ENCODE measurements around the gene RALA. TPM values are rescaled to one million over a fixed set of nuclear protein-coding genes. Genes with fewer than 3 reads are reported as not detected.

RALA gene
- total RNA-seq, 4 donors from 2014 or later, result 5.4 to 29.8 (median 17.9) TPM

- no peak overlapping the region for H3K27ac ChIP-seq
- intact Hi-C loops (cut with DNase I; ENCODE audit: low total_unique reads) (no loop called here), in situ Hi-C loops (cut with MboI; ENCODE audit: low pct_ligation_motif_present in 1 of 4, low pct_unique_long_range_greater_than_20kb in 1 of 4, low sequenced_read_pairs in 3 of 4) (no loop called here)
- TF ChIP-seq POLR2A (IDR thresholded peaks at IDR 0.05) (no peak), EP300 (IDR thresholded peaks at IDR 0.05; ENCODE audit: low read depth) (no peak), POLR2AphosphoS5 (IDR thresholded peaks at IDR 0.05) (no peak)
- TF ChIP-seq, protein P1, sequence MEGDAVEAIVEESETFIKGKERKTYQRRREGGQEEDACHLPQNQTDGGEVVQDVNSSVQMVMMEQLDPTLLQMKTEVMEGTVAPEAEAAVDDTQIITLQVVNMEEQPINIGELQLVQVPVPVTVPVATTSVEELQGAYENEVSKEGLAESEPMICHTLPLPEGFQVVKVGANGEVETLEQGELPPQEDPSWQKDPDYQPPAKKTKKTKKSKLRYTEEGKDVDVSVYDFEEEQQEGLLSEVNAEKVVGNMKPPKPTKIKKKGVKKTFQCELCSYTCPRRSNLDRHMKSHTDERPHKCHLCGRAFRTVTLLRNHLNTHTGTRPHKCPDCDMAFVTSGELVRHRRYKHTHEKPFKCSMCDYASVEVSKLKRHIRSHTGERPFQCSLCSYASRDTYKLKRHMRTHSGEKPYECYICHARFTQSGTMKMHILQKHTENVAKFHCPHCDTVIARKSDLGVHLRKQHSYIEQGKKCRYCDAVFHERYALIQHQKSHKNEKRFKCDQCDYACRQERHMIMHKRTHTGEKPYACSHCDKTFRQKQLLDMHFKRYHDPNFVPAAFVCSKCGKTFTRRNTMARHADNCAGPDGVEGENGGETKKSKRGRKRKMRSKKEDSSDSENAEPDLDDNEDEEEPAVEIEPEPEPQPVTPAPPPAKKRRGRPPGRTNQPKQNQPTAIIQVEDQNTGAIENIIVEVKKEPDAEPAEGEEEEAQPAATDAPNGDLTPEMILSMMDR (IDR thresholded peaks at IDR 0.05), result no peak
- no peak for DNase-seq
- H3K27me3 ChIP-seq, result no peaks in the 10 kb centered on the region
- WGBS, 2 donors (ENCODE audit: low coverage in 1 of 2), result 64 to 73% methylated on average over 3 of the region's 3 CpGs
- peaks cover 0 to 21% (median 3%) of the 10 kb centered on the region in 4 donors for H3K36me3 ChIP-seq
- H3K9me3 ChIP-seq, result no peaks in the 10 kb centered on the region
- H3K4me1 ChIP-seq, result no peaks in the 10 kb centered on the region
- H3K4me3 ChIP-seq, result no peak overlapping the region
Observed at GRCh38 chr7:39696631-39697030, 73.3 kb downstream of the RALA start.

DNA sequence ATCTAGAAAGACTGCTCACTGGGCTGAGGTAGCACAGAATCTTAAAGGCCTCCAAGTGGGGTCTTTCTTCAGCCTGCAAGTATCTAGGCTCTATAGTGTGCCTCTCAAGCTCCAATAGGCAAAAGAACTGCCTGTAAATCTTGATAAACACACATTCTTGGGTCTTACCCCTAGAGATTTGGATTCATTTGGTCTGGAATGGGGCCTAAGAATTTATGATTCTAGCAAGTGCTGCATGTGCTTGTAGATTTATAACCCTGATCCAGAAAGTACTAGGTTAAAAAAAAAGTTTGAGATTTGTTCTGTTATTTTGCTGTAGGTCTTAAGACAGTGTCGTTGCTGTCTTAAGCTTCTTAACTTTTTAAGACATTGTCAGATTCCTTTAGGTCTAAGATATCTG is 74.1 kb downstream of the RALA start:
- no peak for DNase-seq
- Histone ChIP-seq H3K4me1 (no peaks in the 10 kb centered on the region), H3K9me3 (no peaks in the 10 kb centered on the region), H3K36me3 (peaks cover 0 to 19% (median 3%) of the 10 kb centered on the region in 4 donors), H3K27me3 (no peaks in the 10 kb centered on the region), H3K27ac (no peak overlapping the region), H3K4me3 (no peak overlapping the region)
- in situ Hi-C loops (cut with MboI; ENCODE audit: low pct_ligation_motif_present in 1 of 4, low pct_unique_long_range_greater_than_20kb in 1 of 4, low sequenced_read_pairs in 3 of 4), result no loop called here
- TF ChIP-seq POLR2A (IDR thresholded peaks at IDR 0.05) (no peak), EP300 (IDR thresholded peaks at IDR 0.05; ENCODE audit: low read depth) (no peak), POLR2AphosphoS5 (IDR thresholded peaks at IDR 0.05) (no peak)
- TF ChIP-seq, protein P1 (IDR thresholded peaks at IDR 0.05), result no peak
- WGBS, 2 donors (ENCODE audit: low coverage in 1 of 2), result 71 to 83% methylated on average over 1 of the region's 1 CpG
- intact Hi-C loops (cut with DNase I; ENCODE audit: low total_unique reads), result no loop called here

DNA sequence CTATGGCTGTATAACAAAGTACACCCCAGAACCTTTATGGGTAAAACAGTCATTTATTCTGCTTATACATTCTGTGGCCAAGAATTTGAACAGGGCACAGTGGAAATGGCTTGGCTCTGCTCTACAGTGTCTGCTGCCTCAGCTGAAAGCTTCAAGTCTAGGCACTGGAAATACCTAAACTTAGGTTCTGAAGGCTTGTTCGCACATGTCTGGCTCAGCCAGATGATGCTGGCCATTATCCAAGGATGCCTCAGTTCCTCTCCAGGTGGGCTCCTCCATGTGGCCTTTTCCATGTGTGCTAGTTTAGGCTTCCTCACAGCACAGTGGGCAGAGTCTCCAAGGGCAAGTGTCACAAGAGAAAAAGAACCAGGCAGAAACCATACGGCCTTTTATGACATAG is 76.8 kb downstream of the RALA start:
- no peak for TF ChIP-seq POLR2AphosphoS5 (IDR thresholded peaks at IDR 0.05)
- TF ChIP-seq EP300 (IDR thresholded peaks at IDR 0.05; ENCODE audit: low read depth), result no peak
- no peak for TF ChIP-seq POLR2A (IDR thresholded peaks at IDR 0.05)
- TF ChIP-seq, protein P1 (IDR thresholded peaks at IDR 0.05), result no peak
- intact Hi-C loops (cut with DNase I; ENCODE audit: low total_unique reads), result no loop called here
- Histone ChIP-seq H3K27ac (no peak overlapping the region), H3K4me1 (no peaks in the 10 kb centered on the region), H3K4me3 (no peak overlapping the region), H3K36me3 (peaks cover 0 to 12% (median 3%) of the 10 kb centered on the region in 4 donors), H3K27me3 (no peaks in the 10 kb centered on the region), H3K9me3 (no peaks in the 10 kb centered on the region)
- 86% methylated on average over 2 of the region's 2 CpGs; no CpG with 5 or more reads in 1 of the 2 donors for WGBS, 2 donors (ENCODE audit: low coverage in 1 of 2)
- in situ Hi-C loops (cut with MboI; ENCODE audit: low pct_ligation_motif_present in 1 of 4, low pct_unique_long_range_greater_than_20kb in 1 of 4, low sequenced_read_pairs in 3 of 4), result no loop called here
- no peak for DNase-seq

DNA sequence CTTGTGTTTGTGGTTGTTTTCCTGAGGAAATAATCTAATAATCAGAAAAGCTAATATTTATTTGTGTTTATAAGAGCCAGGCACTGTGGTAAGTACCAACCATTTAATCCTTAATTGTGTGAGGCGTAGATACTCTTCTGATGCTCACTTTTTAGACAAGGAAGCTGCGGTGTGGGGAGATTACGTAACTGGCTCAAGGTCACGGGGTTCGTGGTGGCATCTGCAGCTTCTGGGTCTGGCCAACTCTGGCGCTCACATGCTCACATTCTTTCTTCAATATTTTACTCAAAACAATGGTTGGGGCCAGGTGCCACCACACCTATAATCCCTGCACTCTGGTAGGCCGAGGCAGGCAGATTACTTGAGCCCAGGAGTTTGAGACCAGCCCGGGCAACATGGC is 77.6 kb downstream of the RALA start:
- 72 to 90% methylated on average over 6 to 8 of the region's 8 CpGs for WGBS, 2 donors (ENCODE audit: low coverage in 1 of 2)
- Histone ChIP-seq H3K4me3 (no peak overlapping the region), H3K27ac (no peak overlapping the region), H3K27me3 (no peaks in the 10 kb centered on the region), H3K9me3 (no peaks in the 10 kb centered on the region), H3K36me3 (peaks cover 0 to 12% (median 3%) of the 10 kb centered on the region in 4 donors), H3K4me1 (no peaks in the 10 kb centered on the region)
- intact Hi-C loops (cut with DNase I; ENCODE audit: low total_unique reads) (no loop called here), in situ Hi-C loops (cut with MboI; ENCODE audit: low pct_ligation_motif_present in 1 of 4, low pct_unique_long_range_greater_than_20kb in 1 of 4, low sequenced_read_pairs in 3 of 4) (no loop called here)
- no peak for TF ChIP-seq POLR2A (IDR thresholded peaks at IDR 0.05)
- peak; percentile 35 for DNase-seq

DNA sequence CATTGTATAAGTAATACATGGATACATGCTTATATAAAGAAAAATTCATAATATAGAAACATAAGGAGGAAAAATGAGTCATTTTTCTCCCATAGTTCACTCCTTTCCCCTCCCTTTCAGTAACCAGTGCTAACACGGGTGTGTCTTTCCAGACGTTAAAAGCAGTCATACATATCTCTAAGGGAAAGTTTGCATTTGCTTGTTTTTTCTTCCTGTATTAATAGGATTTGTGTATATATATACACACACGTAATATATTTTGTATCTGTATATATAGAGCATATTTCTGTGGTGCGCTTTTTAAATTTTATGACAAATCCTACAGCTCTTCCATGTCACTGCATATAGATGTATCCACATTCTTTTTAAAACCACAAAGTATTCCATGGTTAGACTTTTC is 78.8 kb downstream of the RALA start:
- intact Hi-C loops (cut with DNase I; ENCODE audit: low total_unique reads) (no loop called here), in situ Hi-C loops (cut with MboI; ENCODE audit: low pct_ligation_motif_present in 1 of 4, low pct_unique_long_range_greater_than_20kb in 1 of 4, low sequenced_read_pairs in 3 of 4) (no loop called here)
- no peak overlapping the region for H3K27ac ChIP-seq
- H3K4me3 ChIP-seq, result no peak overlapping the region
- WGBS, 2 donors (ENCODE audit: low coverage in 1 of 2), result 50 to 71% methylated on average over 3 to 4 of the region's 4 CpGs
- H3K9me3 ChIP-seq, result no peaks in the 10 kb centered on the region
- no peak for DNase-seq
- H3K27me3 ChIP-seq, result no peaks in the 10 kb centered on the region
- H3K4me1 ChIP-seq, result no peaks in the 10 kb centered on the region
- H3K36me3 ChIP-seq, result peaks cover 0 to 9% (median 2%) of the 10 kb centered on the region in 4 donors
- TF ChIP-seq EP300 (IDR thresholded peaks at IDR 0.05; ENCODE audit: low read depth) (no peak), POLR2AphosphoS5 (IDR thresholded peaks at IDR 0.05) (no peak), POLR2A (IDR thresholded peaks at IDR 0.05) (no peak)
- TF ChIP-seq, protein P1 (IDR thresholded peaks at IDR 0.05), result no peak

All from transverse colon (tissue), 4 donors.